ENCODE data around the gene TXNL4A.

Gene TXNL4A

DNA sequence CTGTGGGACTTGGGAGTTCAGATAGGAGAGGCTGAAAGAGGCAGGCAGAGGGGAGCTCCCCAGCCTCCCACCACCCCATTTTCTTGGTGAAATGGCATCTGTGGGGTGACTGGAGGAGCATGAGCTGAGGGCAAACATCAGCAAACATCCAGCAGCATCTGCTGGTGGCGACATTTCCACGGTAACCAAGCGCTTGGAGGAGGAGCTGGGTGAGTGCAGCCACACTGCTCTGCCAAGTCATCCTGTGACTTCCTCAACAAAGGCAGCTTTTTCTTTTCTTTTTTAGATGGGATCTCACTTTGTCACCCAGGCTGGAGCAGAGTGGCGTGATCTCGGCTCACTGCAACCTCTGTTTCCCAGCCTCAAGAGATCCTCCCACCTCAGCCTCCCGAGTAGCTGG, 5.6 kb downstream of the TXNL4A start:
- DNase-seq (ENCODE audit: low read depth): no peak

DNA sequence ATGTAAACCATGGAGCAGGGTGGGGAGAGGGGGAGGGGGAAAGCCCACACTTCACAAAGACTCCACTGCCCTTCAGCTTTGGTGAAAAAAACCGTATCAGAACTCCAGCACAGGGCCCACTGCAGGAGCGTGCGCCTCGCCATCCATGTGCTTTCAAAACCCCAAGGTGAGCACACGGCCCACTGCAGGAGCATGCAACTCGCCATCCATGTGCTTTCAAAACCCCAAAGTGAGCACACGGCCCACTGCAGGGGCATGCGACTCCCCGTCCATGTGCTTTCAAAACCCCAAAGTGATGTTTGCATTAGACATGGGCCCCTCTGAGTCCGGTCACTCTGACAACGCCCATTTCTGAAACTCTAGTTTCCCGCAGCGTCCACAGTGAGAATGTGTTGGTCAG, 7.8 kb downstream of the TXNL4A start:
- no peak for DNase-seq (ENCODE audit: low read depth)
- H3K4me3 ChIP-seq (ENCODE audit: low read length): no peak overlapping the region
- TF ChIP-seq, protein P1, sequence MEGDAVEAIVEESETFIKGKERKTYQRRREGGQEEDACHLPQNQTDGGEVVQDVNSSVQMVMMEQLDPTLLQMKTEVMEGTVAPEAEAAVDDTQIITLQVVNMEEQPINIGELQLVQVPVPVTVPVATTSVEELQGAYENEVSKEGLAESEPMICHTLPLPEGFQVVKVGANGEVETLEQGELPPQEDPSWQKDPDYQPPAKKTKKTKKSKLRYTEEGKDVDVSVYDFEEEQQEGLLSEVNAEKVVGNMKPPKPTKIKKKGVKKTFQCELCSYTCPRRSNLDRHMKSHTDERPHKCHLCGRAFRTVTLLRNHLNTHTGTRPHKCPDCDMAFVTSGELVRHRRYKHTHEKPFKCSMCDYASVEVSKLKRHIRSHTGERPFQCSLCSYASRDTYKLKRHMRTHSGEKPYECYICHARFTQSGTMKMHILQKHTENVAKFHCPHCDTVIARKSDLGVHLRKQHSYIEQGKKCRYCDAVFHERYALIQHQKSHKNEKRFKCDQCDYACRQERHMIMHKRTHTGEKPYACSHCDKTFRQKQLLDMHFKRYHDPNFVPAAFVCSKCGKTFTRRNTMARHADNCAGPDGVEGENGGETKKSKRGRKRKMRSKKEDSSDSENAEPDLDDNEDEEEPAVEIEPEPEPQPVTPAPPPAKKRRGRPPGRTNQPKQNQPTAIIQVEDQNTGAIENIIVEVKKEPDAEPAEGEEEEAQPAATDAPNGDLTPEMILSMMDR (IDR thresholded peaks at IDR 0.05; ENCODE audit: insufficient read depth, low read depth, low read length, missing control alignments): no peak

More for the DNA sequence above, 5.6 kb downstream of the TXNL4A start:
- TF ChIP-seq, protein P1 (IDR thresholded peaks at IDR 0.05; ENCODE audit: insufficient read depth, low read depth, low read length, missing control alignments): no peak
- no peak overlapping the region for H3K4me3 ChIP-seq (ENCODE audit: low read length)

DNA sequence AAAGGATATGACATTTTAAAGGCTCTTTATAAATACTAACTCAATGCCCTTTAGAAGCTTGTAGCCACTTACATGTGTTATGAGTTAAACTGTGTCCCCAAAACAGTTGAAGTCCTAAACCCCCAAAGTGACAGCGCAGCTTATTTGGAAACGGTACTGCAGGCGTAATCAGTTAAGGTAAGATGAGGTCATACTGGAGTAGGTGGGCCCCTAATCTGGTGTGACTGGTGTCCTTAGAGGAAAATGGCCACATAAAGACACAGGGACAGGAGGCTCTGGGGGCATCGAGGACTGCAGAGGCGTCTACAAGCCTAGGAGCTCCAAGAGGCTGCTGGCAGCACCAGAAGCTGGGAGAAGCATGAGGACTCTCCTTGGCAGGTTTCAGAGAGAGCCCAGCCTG, 8.5 kb downstream of the TXNL4A start:
- H3K4me3 ChIP-seq (ENCODE audit: low read length): no peak overlapping the region
- TF ChIP-seq, protein P1 (IDR thresholded peaks at IDR 0.05; ENCODE audit: insufficient read depth, low read depth, low read length, missing control alignments): no peak
- DNase-seq (ENCODE audit: low read depth): no peak

DNA sequence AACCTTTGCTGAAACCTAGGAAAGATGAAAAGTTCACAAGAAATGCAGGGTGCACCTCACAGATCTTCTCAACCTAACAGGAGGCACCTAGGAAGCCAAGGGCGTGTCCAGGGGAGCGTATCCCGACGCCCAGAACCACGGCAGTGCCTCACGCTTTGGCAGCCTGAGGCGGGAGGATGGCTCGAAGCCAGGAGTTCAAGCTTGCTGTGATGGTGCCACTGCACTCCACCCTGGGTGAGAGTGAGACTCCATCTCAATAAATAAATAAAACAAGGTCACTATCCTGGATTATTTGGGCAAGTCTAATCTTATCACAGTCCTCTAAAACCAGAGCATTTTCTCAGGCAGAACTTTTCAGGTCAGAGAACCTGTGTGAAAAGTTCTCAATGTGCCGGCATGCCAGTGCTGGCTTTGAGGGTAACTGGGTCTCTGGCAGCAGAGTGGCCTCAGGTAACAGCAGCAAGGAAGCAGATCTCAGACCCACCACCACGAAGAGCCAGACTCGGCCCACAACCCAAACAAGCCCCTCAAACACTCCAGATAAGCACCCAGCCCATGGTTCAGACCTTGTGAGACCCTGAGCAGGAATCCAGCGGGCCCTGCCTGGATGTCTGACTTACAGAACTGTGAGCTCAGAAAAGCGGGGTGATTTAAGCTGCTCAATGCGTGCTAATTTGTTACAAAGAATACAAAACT, 12.2 kb downstream of the TXNL4A start:
- H3K4me3 ChIP-seq (ENCODE audit: low read length): no peak overlapping the region
- TF ChIP-seq, protein P1 (IDR thresholded peaks at IDR 0.05; ENCODE audit: insufficient read depth, low read depth, low read length, missing control alignments): no peak
- peak; percentile 55 for DNase-seq (ENCODE audit: low read depth)

DNA sequence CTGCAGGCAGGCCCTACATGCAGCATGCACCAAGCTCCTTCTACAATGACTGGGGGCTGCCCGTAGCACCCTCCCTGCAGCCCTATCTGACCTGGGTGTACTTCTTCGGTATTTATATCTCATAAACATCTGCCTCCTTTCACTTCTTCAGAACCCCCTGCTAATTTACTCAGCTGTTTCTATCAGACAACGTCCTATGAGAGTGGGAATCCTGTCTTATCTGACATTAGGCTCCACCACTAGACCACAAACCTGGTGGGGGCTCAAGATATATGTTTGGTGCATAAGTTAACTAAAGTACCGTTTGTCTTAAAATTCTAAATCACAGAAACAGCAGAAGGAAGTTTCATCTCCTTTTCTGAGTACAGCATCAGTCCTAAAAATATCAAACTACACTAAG, 13.3 kb downstream of the TXNL4A start:
- TF ChIP-seq, protein P1 (IDR thresholded peaks at IDR 0.05; ENCODE audit: insufficient read depth, low read depth, low read length, missing control alignments): no peak
- no peak for DNase-seq (ENCODE audit: low read depth)
- no peak overlapping the region for H3K4me3 ChIP-seq (ENCODE audit: low read length)

DNA sequence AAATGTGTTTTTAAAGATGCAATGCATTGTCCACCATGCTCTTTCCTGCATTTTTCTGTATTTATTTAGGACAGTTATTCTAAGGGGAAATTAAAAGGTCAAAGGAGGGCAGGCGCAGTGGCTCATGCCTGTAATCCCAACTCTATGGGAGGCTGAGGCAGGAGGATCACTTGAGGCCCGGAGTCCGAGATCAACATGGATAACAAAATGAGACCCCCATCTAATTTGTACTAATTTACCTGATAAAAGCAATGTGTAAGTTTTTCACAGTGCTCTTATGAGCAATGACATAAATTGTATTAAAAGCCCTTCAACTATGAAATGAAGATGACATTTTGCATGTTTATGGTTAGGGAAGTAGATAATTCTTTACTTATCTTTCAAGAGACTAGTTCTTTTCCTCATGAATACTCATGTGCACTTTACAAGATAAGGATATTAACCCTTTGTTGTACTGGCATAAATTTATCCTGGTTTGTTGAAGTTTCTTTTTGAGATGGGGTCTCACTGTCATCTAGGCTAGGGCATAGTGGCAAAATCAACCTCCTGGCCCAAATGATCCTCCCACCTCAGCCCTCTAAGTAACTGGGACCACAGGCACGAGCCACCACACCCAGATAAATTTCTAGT, 14.2 kb downstream of the TXNL4A start:
- no peak overlapping the region for H3K4me3 ChIP-seq (ENCODE audit: low read length)
- DNase-seq (ENCODE audit: low read depth): no peak
- TF ChIP-seq, protein P1 (IDR thresholded peaks at IDR 0.05; ENCODE audit: insufficient read depth, low read depth, low read length, missing control alignments): no peak

DNA sequence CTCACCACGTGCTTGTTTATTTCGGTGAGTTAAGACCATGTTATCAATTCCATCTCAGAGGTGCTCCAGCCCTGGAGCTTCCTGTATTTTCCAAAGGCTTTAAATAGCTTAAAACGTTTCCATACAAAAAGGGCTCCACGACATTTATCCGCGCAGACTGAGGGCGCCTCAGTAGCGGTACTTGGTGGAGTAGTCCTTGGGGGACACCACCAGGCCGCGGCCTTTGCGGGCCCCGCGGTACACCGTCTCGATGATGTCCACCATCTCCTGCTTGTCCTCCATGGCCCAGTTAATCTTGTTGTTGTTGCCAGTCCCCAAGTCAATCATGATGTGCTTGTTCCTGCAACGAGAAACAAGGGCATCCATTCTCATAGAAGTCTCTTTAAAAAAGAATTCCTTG, 14.8 kb downstream of the TXNL4A start:
- H3K4me3 ChIP-seq (ENCODE audit: low read length): no peak overlapping the region
- TF ChIP-seq, protein P1 (IDR thresholded peaks at IDR 0.05; ENCODE audit: insufficient read depth, low read depth, low read length, missing control alignments): no peak
- DNase-seq (ENCODE audit: low read depth): no peak

Measured in epithelial cell of esophagus (primary cell).